Right lobe of liver (tissue), 4 donors: ENCODE data around the gene TUB.

ENCODE experiments used
- POLR2A ChIP-seq: fragments of 450-650 bp; IDR thresholded peaks from one replicate; pipeline ENCODE4 v1.6.1; 2017; ENCODE audit warnings: antibody characterized with exemption, mild to moderate bottlenecking
- TF ChIP-seq, protein P1 (sequence below), 4 donors: fragments of 200-600 bp in 3 of 4; fragments of 450-650 bp in 1 of 4; IDR thresholded peaks; one replicate each; pipeline versions ENCODE4 v1.5.1 to v1.8.0; 2016 to 2022; ENCODE audit warnings: antibody characterized with exemption in 4 of 4, mild to moderate bottlenecking in 2 of 4
- donor health status: DM: no; HTN: no; CAD: no.
- donor health status: DM: no; HTN: no; CAD: no.
- donor health status: DM: no; HTN: yes; CAD: no.

GRCh38 chr11:8089791-8090510 is 8.9 kb downstream of the TUB start:
- no peak for TF ChIP-seq POLR2A
- TF ChIP-seq, protein P1, sequence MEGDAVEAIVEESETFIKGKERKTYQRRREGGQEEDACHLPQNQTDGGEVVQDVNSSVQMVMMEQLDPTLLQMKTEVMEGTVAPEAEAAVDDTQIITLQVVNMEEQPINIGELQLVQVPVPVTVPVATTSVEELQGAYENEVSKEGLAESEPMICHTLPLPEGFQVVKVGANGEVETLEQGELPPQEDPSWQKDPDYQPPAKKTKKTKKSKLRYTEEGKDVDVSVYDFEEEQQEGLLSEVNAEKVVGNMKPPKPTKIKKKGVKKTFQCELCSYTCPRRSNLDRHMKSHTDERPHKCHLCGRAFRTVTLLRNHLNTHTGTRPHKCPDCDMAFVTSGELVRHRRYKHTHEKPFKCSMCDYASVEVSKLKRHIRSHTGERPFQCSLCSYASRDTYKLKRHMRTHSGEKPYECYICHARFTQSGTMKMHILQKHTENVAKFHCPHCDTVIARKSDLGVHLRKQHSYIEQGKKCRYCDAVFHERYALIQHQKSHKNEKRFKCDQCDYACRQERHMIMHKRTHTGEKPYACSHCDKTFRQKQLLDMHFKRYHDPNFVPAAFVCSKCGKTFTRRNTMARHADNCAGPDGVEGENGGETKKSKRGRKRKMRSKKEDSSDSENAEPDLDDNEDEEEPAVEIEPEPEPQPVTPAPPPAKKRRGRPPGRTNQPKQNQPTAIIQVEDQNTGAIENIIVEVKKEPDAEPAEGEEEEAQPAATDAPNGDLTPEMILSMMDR (IDR thresholded peaks at IDR 0.05): no peak
